Neutrophil (primary cell): Measurements from ENCODE around the gene ABCF1.
"Not testable (repeated sequence)": the region's sequence is repeated elsewhere in the genome, so short reads cannot be mapped to it uniquely, and the experiment has no call there.

ENCODE experiments used
- H3K27ac ChIP-seq: fragments of 200-600 bp; sonication (generic); 2 replicates; pipeline ENCODE4 v1.5.1; 2016; ENCODE audit warnings: mild to moderate bottlenecking, moderate library complexity
- H3K27me3 ChIP-seq: fragments of 200-600 bp; sonication (generic); 2 replicates; pipeline ENCODE4 v1.6.0; 2016; ENCODE audit warnings: mild to moderate bottlenecking
- H3K36me3 ChIP-seq: fragments of 200-600 bp; sonication (generic); 2 replicates; pipeline ENCODE4 v1.5.1; 2017
- H3K4me1 ChIP-seq, 2 experiments: fragments of 200-600 bp in 1 of 2; sonication (generic) in 1 of 2; 1 replicate in 1 of 2; 2 replicates in 1 of 2; pipeline versions ENCODE4 v1.5.1 to v1.6.1; 2013 to 2016; ENCODE audit warnings: low read depth in 1 of 2, low read length in 1 of 2, mild to moderate bottlenecking in 1 of 2, moderate library complexity in 1 of 2; ENCODE audit not compliant: control insufficient read depth in 1 of 2, insufficient read depth in 1 of 2
- H3K4me3 ChIP-seq, 2 experiments: fragments of 200-600 bp in 1 of 2; sonication (generic) in 1 of 2; 1 replicate in 1 of 2; 2 replicates in 1 of 2; pipeline ENCODE4 v1.5.1; 2013 to 2016; ENCODE audit warnings: low read depth in 1 of 2, low read length in 1 of 2, mild to moderate bottlenecking in 1 of 2, moderate library complexity in 1 of 2
- H3K9me3 ChIP-seq: fragments of 200-600 bp; sonication (generic); 2 replicates; pipeline ENCODE4 v1.5.1; 2016
- CTCF ChIP-seq: fragments of 200-600 bp; sonication (generic); IDR thresholded peaks from 2 replicates; pipeline ENCODE4 v1.5.1; 2016; ENCODE audit warnings: antibody characterized with exemption

The ABCF1 gene

GRCh38 chr6:30571075-30571761 lies at the start of gene ABCF1:
Gene ABCF1, plus strand, starts transcription at chr6:30571442. Its CDS starts 46 bp downstream, at chr6:30571488.
- Histone ChIP-seq H3K4me3 (peak within 1 kb of the TSS; percentile 90 to 92), H3K9me3 (no peaks in the 10 kb centered on the region), H3K4me1 (peaks cover 19 to 20% of the 10 kb centered on the region in 2 experiments), H3K27me3 (no peaks in the 10 kb centered on the region), H3K27ac (peak within 1 kb of the TSS; percentile 90), H3K36me3 (no peaks in the 10 kb centered on the region)
- peak; percentile 65 for TF ChIP-seq CTCF

- H3K27me3 ChIP-seq, H3K36me3 ChIP-seq, H3K27ac ChIP-seq, H3K9me3 ChIP-seq, H3K4me3 ChIP-seq: not testable (repeated sequence)
- H3K4me1 ChIP-seq = peaks cover 11 to 29% of the 10 kb centered on the region in 2 experiments
These were observed 49.3 kb upstream of the ABCF1 start for GRCh38 chr6:30521952-30522351.

- H3K4me1 ChIP-seq = peaks cover 46 to 47% of the 10 kb centered on the region in 2 experiments
- not testable (repeated sequence) for H3K27ac ChIP-seq, H3K9me3 ChIP-seq, H3K36me3 ChIP-seq, H3K4me3 ChIP-seq, H3K27me3 ChIP-seq
These were observed 44.8 kb upstream of the ABCF1 start for GRCh38 chr6:30526444-30526843.

- H3K27ac ChIP-seq = peak overlapping the region; percentile 95
- H3K27me3 ChIP-seq, H3K9me3 ChIP-seq, H3K36me3 ChIP-seq: not testable (repeated sequence)
- H3K4me1 ChIP-seq = peaks cover 64 to 67% of the 10 kb centered on the region in 2 experiments
- peak overlapping the region; percentile 39 to 47 for H3K4me3 ChIP-seq
These were observed 41.8 kb upstream of the ABCF1 start for GRCh38 chr6:30529349-30529875.

- H3K9me3 ChIP-seq = no peaks in the 10 kb centered on the region
- H3K36me3 ChIP-seq = no peaks in the 10 kb centered on the region
- H3K27ac ChIP-seq = peak overlapping the region; percentile 95
- TF ChIP-seq CTCF = no peak
- H3K4me3 ChIP-seq = peak overlapping the region; percentile 39 to 47
- peaks cover 64 to 67% of the 10 kb centered on the region in 2 experiments for H3K4me1 ChIP-seq
- H3K27me3 ChIP-seq = no peaks in the 10 kb centered on the region
These were observed 41.2 kb upstream of the ABCF1 start for GRCh38 chr6:30530014-30530413.

GRCh38 chr6:30533460-30534294 lies 37.6 kb upstream of the ABCF1 start:
- no peak for TF ChIP-seq CTCF
- no peaks in the 10 kb centered on the region for H3K9me3 ChIP-seq
- no peak overlapping the region for H3K4me3 ChIP-seq
- H3K4me1 ChIP-seq = peaks cover 45 to 47% of the 10 kb centered on the region in 2 experiments
- H3K36me3 ChIP-seq = no peaks in the 10 kb centered on the region
- H3K27ac ChIP-seq = peak overlapping the region; percentile 95
- H3K27me3 ChIP-seq = no peaks in the 10 kb centered on the region

- no peak for TF ChIP-seq CTCF
- no peak overlapping the region for H3K27ac ChIP-seq
- H3K9me3 ChIP-seq = no peaks in the 10 kb centered on the region
- H3K4me3 ChIP-seq = no peak overlapping the region
- peaks cover 16 to 23% of the 10 kb centered on the region in 2 experiments for H3K4me1 ChIP-seq
- H3K36me3 ChIP-seq = no peaks in the 10 kb centered on the region
- H3K27me3 ChIP-seq = peaks cover 14% of the 10 kb centered on the region
These were observed 33.3 kb upstream of the ABCF1 start for GRCh38 chr6:30537931-30538330.
